IPS-15b (cell line): ENCODE data around the gene TMBIM6.

Experiments used
- H3K27me3 ChIP-seq: one replicate; pipeline ENCODE4 v1.6.1; 2013; ENCODE audit warnings: low read length; ENCODE audit not compliant: control insufficient read depth, insufficient read depth
- H3K36me3 ChIP-seq: one replicate; pipeline ENCODE4 v1.6.1; 2013; ENCODE audit warnings: low read length; ENCODE audit not compliant: control insufficient read depth, insufficient read depth
- H3K4me1 ChIP-seq: one replicate; pipeline ENCODE4 v1.6.1; 2013; ENCODE audit warnings: mild to moderate bottlenecking, low read length; ENCODE audit not compliant: control insufficient read depth, insufficient read depth
- H3K4me3 ChIP-seq: one replicate; pipeline ENCODE4 v1.5.1; 2013; ENCODE audit warnings: low read depth, low read length
- H3K9ac ChIP-seq: one replicate; pipeline ENCODE4 v1.6.1; 2013; ENCODE audit warnings: low read depth, mild to moderate bottlenecking, low read length
- H3K9me3 ChIP-seq: one replicate; pipeline ENCODE4 v1.6.1; 2013; ENCODE audit warnings: mild to moderate bottlenecking, low read length; ENCODE audit not compliant: control insufficient read depth, insufficient read depth

The TMBIM6 gene

DNA sequence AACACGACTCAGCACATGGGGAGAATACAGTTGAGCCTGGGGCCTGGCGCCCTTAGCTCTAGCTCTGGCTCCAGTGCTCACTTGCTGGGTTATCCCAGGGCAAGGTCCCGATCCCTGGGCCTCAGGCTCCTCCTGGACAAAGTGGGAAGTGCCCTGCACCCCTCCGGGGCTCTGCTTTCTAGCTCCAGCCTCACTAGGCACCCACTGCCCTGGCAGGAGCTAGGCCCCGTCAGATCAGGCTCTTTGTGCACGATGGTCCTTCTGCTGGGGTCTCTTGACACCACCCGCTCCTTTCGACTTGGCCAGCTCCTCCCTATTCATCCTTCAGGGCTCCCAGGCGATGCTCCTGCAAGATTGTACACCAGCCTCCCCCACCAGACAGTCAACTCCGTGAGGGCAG is 63.5 kb downstream of the TMBIM6 start:
- peaks cover 27% of the 10 kb centered on the region for H3K36me3 ChIP-seq
- H3K9ac ChIP-seq: no peak overlapping the region
- no peaks in the 10 kb centered on the region for H3K9me3 ChIP-seq
- no peaks in the 10 kb centered on the region for H3K27me3 ChIP-seq
- peaks cover 14% of the 10 kb centered on the region for H3K4me1 ChIP-seq
- no peak overlapping the region for H3K4me3 ChIP-seq

DNA sequence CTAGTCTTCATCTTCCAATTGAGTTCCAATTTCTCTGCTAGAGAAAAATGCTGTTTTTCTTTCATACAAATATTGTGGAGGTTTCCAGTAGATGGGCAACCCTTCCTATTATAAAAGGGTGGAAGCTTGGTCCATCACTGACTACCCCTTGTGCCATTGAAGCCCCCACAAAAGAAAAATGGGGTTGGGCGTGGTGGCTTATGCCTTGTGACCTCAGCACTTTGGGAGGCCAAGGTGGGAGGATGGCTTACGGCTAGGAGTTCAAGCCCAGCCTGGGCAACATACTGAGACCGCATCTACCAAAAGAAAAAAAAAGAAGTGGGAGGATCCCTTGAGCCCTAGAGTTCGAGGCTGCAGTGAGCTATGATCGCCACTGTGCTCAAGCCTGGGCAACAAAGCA is 64.1 kb downstream of the TMBIM6 start:
- Histone ChIP-seq H3K4me1 (peaks cover 18% of the 10 kb centered on the region), H3K36me3 (peaks cover 24% of the 10 kb centered on the region), H3K9ac (no peak overlapping the region)

DNA sequence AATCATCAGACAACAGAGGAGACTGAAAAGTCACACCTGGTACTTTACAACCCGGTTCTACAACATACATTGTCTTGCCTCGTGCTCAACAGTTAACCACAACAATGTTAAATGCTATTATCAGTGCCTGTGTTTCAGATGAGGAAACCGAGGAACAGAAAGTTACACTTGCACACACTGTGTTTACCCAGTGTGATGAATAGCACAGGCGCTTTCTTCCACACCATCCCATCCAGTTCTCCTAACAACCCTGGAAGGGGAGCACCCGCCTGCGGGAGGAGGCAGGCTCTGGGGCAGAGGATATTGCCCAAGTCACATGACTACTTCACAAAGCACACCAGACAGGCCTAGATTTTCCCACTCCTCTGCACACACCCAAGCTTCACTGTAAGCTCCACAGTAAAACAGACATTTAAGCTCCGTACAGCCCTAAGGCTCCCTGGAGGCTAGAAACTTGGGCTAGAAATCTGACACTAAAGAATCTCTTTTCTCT is 65.0 kb downstream of the TMBIM6 start:
- H3K27me3 ChIP-seq: no peaks in the 10 kb centered on the region
- no peak overlapping the region for H3K4me3 ChIP-seq
- peaks cover 19% of the 10 kb centered on the region for H3K36me3 ChIP-seq
- H3K9ac ChIP-seq: no peak overlapping the region
- H3K9me3 ChIP-seq: no peaks in the 10 kb centered on the region
- H3K4me1 ChIP-seq: peaks cover 24% of the 10 kb centered on the region

More for the DNA sequence above, 64.1 kb downstream of the TMBIM6 start:
- H3K4me3 ChIP-seq: no peak overlapping the region
- no peaks in the 10 kb centered on the region for H3K9me3 ChIP-seq
- H3K27me3 ChIP-seq: no peaks in the 10 kb centered on the region

DNA sequence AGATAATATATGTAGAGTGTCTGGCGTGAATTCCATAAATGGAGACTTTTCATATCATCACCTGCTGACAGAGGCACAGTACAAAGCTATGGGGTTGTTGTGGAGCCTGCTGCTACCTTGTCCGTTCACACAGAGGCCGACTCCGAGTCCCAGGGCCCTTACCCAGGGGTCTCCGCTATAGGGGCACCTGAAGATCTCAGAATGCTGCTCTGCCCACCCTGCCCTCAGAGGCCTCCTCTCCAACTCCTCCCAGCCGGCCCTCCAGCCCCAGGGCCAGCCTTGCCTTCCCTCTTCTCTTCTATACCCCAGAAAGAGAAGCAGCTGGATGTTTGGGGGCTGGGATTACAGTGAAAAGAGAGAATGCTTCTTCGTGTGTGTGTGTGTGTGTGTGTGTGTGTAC is 65.5 kb downstream of the TMBIM6 start:
- Histone ChIP-seq H3K9me3 (no peaks in the 10 kb centered on the region), H3K4me1 (peaks cover 24% of the 10 kb centered on the region), H3K27me3 (no peaks in the 10 kb centered on the region), H3K36me3 (peaks cover 14% of the 10 kb centered on the region), H3K9ac (no peak overlapping the region), H3K4me3 (no peak overlapping the region)

DNA sequence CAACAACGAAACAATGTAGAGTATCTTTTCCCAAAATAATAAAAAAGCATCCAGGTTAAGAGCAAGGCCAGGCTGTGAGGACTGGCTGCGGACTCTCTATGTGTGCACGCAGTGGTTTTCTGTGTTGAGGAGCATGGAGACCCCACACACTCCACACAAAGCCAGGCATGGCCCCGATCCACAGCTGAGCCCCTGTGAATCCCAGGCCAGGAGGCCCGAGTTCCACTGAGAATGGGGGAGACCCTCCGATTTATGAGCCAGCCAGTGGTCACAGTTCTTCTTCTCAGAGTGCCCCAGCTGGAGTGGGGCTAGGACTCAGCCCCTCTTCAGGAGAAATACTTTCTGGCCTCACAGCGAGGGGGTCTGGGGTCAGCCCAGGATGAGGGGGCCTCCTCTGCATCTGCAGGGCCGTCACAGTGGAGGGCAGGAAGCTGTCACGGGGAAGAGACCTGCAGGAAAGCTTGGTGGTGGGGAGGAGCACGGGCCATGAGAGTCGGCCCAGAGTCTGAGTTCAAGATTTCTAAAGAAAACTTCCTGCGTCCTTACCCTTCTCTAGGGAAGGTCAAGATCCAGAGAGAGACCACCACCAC is 66.7 kb downstream of the TMBIM6 start:
- Histone ChIP-seq H3K27me3 (no peaks in the 10 kb centered on the region), H3K36me3 (peaks cover 9% of the 10 kb centered on the region), H3K9ac (peak overlapping the region; percentile 63), H3K9me3 (no peaks in the 10 kb centered on the region), H3K4me3 (no peak overlapping the region), H3K4me1 (peaks cover 24% of the 10 kb centered on the region)

DNA sequence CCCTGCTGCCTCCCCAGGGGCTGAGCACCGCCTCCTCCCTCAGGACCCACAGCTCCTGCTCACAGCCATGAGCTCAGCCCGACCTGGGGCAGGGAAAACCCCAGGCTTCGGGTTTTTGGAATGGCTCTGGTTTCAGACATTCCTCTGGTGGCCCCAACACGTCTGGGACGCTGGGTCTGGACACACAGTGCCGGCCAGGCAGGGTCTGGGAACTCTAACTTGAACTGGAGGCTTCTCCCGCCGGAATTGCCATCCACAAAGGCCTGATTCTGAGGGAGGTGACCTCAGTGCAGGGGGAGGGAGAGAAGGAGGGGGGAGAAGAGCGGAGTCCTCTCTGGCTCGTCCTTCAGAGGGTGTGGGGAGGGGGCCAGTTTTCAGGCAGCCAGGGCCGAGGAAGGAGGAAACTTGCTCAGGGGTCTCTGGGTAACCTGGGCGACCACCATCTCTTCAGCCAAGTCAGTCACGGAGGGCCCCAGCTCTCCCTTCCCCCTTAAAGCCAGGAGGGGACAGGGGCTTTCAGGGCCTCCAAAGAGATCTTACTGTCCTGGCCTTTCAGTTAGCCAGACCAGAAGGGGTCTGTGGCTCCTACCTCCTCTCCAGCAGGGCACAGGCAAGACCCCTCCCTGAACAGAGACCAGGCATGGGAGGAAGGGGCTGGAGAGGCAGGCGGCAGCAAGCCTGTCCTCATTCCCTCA is 67.5 kb downstream of the TMBIM6 start:
- Histone ChIP-seq H3K36me3 (peaks cover 9% of the 10 kb centered on the region), H3K4me3 (no peak overlapping the region), H3K27me3 (no peaks in the 10 kb centered on the region), H3K9ac (peak overlapping the region; percentile 63), H3K9me3 (no peaks in the 10 kb centered on the region), H3K4me1 (peaks cover 24% of the 10 kb centered on the region)

DNA sequence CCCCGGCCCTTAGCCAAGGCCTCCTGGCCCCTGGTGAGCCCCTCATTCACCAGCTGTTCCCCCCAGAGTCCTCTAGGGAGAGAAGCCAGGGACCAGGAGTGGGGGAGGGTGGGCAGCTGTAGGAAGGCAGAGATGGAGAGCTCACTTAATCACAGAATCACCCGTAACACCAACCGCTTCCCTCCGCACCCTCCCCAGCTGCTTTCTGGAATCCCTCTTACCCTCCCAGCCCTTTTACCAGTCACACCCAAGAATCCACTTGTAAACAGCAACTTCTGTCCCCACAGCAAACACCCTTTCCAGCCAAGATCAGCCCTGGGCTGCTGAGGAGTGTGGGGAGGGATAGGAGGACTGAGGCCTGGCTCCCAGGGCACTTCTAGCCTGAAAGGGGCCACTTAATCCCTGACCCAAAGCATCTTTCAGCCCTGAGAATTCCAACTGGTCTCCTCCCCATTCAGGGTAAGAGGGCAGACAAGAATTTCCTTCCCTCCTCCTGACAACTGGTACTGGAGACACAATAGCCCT is 68.1 kb downstream of the TMBIM6 start:
- H3K9ac ChIP-seq: peak overlapping the region; percentile 63
- H3K4me3 ChIP-seq: peak overlapping the region; percentile 16
- peaks cover 24% of the 10 kb centered on the region for H3K4me1 ChIP-seq

DNA sequence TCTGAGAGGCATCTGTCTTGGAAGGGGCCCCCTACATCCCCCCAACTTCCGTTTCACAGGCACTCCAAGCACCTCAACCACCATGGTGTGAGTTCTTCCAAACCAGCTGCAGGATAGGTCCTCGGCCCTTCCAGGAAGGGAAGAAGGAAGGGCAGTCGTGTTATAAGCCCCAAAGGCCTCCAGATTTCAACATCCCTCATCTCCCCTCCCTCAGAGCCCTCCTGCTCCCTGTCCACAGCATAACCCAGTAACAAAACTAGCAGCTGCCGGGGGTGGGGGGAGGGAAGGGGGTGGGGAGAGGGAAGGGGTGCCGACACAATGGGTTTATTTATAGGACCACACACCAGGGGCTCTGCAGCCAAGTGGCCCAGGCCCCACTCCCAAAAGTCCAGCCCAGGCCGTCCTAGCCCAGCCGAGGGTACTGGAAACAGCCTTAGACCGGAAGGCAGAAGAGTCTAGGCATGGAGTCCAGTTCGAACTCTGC is 68.6 kb downstream of the TMBIM6 start:
- Histone ChIP-seq H3K4me1 (peaks cover 24% of the 10 kb centered on the region), H3K4me3 (peak overlapping the region; percentile 16), H3K36me3 (peaks cover 3% of the 10 kb centered on the region), H3K9ac (no peak overlapping the region), H3K27me3 (no peaks in the 10 kb centered on the region), H3K9me3 (no peaks in the 10 kb centered on the region)

More for the DNA sequence above, 68.1 kb downstream of the TMBIM6 start:
- H3K27me3 ChIP-seq: no peaks in the 10 kb centered on the region
- peaks cover 8% of the 10 kb centered on the region for H3K36me3 ChIP-seq
- H3K9me3 ChIP-seq: no peaks in the 10 kb centered on the region

DNA sequence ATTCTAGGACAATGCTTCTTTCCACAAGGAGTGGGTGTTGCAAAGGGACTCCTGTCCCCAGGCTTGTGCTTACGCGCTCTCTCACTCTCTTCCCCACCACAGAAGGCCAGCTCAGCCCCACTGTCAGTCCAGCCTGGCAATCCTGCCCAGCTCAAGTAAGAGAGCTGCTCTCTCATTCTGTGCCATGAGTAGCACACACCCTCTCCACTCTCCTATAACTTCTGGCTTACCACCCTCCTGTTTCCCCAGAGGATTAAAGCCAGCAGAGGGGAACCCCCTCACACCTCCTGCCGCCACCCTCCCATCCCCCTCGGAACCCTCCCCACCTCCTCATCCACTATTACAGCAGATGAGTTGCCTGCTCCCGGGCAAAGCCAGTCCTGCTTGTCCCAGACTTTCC is 69.8 kb downstream of the TMBIM6 start:
- no peak overlapping the region for H3K9ac ChIP-seq
- no peak overlapping the region for H3K4me3 ChIP-seq
- no peaks in the 10 kb centered on the region for H3K27me3 ChIP-seq
- H3K9me3 ChIP-seq: no peaks in the 10 kb centered on the region
- no peaks in the 10 kb centered on the region for H3K36me3 ChIP-seq
- H3K4me1 ChIP-seq: peaks cover 24% of the 10 kb centered on the region

DNA sequence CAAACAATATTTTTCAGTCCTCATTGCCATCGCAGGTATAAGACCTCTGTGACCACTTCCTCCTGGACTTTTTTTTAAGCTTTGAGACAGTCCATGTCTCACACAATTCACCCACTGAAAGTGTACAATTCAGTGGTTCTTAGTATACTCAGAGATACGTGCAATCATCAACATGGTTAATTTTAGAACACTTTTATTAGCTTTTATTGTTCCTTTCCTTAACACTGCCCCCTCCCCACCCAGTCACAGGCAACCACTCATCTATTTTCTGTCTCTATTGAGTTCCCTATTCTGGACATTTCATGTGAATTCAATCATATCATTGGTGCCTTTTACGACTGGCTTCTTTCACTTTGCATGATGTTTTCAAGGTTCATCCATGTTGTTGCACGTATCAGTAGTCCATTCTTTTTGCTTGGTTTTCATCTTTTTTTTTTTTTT is 70.6 kb downstream of the TMBIM6 start:
- H3K27me3 ChIP-seq: no peaks in the 10 kb centered on the region
- H3K36me3 ChIP-seq: no peaks in the 10 kb centered on the region
- peaks cover 24% of the 10 kb centered on the region for H3K4me1 ChIP-seq
- no peak overlapping the region for H3K9ac ChIP-seq
- H3K9me3 ChIP-seq: no peaks in the 10 kb centered on the region
- H3K4me3 ChIP-seq: no peak overlapping the region

DNA sequence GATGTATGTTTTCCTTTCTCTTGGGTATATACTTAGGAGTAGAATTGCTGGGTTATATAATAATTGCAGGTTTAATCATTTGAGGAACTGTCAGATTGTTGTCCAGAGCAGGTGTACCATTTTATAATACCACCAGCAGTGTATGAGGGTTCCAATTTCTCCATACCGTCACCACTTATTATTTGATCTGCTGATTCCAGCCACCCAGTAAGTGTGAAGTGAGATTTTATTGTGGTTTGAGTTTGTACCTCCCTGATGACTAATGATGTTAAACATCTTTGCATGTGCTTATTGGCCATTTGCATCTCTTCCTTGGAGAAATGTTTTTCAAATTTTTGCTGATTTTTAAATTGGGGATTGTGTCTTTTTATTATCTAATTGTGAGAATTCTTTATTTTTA is 71.8 kb downstream of the TMBIM6 start:
- H3K27me3 ChIP-seq: no peaks in the 10 kb centered on the region
- no peaks in the 10 kb centered on the region for H3K36me3 ChIP-seq
- H3K9me3 ChIP-seq: no peaks in the 10 kb centered on the region
- H3K4me3 ChIP-seq: no peak overlapping the region
- H3K9ac ChIP-seq: no peak overlapping the region
- peaks cover 22% of the 10 kb centered on the region for H3K4me1 ChIP-seq
